Activated T-helper 17 cell treated with anti-CD3 and anti-CD28 coated beads, Interleukin-2, amount 50 U/mL, for 72 hours (primary cell): Measurements from ENCODE around the gene SPANXN4. TPM values are rescaled to one million over a fixed set of nuclear protein-coding genes. Genes with fewer than 3 reads are reported as not detected.
A peak's percentile ranks its signal among the peaks of the same experiment; 100 is the strongest.

Experiments used
- ATAC-seq: fragments of 150-1000 bp; cut with Tn5 transposase; replicated peaks from 2 replicates; pipeline ENCODE4 v1.10.0; 2021; ENCODE audit warnings: mild to moderate bottlenecking, moderate library complexity
- H3K27ac Mint-ChIP-seq: one replicate; pipeline ENCODE4 v1.8.0; 2022; ENCODE audit warnings: mixed read lengths
- H3K27me3 Mint-ChIP-seq: one replicate; pipeline ENCODE4 v1.8.0; 2022; ENCODE audit warnings: mixed read lengths
- H3K36me3 Mint-ChIP-seq: one replicate; pipeline ENCODE4 v1.8.0; 2022; ENCODE audit warnings: low read depth, mild to moderate bottlenecking, mixed read lengths
- H3K4me1 Mint-ChIP-seq: one replicate; pipeline ENCODE4 v1.8.0; 2022; ENCODE audit warnings: mixed read lengths
- H3K4me3 Mint-ChIP-seq: one replicate; pipeline ENCODE4 v1.8.0; 2022; ENCODE audit warnings: mild to moderate bottlenecking, mixed read lengths
- H3K9me3 Mint-ChIP-seq: one replicate; pipeline ENCODE4 v1.8.0; 2022; ENCODE audit warnings: mixed read lengths
- total RNA-seq, 2 donors: library from RNA; stranded (reverse); gene quantifications; one replicate each; pipeline ENCODE4 v1.2.3, GENCODE V29; 2022

SPANXN4 gene, protein sequence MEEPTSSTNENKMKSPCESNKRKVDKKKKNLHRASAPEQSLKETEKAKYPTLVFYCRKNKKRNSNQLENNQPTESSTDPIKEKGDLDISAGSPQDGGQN
- total RNA-seq: not detected

DNA sequence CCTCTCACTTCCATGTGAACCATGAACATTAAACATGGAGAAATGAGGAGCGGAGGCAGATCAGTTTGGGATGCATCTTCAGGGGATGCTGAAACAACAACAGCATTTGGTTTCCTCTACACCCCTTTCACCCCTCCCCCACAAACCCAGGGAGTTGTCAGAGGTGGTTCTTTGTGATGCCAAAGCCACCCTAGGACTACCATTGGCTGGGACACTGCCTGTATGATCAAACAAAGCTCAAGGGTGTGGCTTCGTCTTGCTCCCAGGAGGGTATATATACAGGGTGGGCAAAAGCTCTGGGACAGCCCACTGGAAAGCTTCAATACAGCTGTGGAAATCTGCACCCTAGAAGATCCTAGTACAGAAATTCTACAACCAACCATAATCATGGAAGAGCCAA is at the start of gene SPANXN4:
Gene SPANXN4 (plus strand): TSS at position 301 of the 400 bp plus-strand sequence. CDS start 87 bp downstream, at position 388.
- no peak within 1 kb of the TSS for H3K4me3 Mint-ChIP-seq
- H3K27me3 Mint-ChIP-seq: no peaks in the 10 kb centered on the region
- H3K27ac Mint-ChIP-seq: no peak within 1 kb of the TSS
- no peak for ATAC-seq
- H3K4me1 Mint-ChIP-seq: no peaks in the 10 kb centered on the region
- no peaks in the 10 kb centered on the region for H3K36me3 Mint-ChIP-seq
- H3K9me3 Mint-ChIP-seq: peaks cover under 1% of the 10 kb centered on the region

DNA sequence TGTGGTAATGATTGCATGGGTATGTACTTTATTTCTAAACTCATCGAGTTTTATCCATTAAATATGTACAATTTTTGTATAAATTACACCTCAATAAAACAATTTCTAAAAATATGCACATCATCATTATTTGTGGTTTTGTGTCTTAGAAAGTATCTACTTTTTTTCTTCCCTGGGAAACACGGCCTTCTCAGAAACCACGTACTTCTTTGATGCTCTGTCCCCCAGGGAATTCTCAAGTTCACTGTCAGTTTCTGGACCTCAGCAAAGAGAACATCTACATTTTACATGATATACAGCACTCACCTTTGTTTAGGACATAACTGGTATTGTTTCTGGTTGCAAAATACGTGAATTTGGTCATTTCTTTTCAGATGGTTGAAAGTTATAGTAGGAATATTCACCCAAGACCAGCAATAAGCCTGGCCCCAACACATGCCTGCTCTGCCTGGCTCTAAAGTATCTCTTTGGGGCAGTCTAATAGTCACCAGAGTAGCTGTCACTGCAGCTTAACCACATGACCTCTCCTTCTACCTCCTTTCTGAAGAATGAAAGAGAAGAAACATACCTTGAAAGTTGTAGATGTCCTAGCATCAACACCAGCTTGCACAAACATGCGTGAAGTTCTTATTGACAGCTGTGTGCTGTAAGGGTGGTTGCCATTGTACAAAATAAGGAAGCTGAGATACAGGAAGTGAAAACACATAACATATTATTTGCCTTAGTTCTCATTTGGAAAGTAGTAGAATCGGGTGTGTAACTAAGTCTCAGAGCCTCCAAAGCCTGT is 48.4 kb upstream of the SPANXN4 start:
- Mint-ChIP-seq H3K4me3 (no peak overlapping the region), H3K27me3 (no peaks in the 10 kb centered on the region), H3K9me3 (peaks cover 5% of the 10 kb centered on the region), H3K27ac (no peak overlapping the region), H3K36me3 (no peaks in the 10 kb centered on the region), H3K4me1 (no peaks in the 10 kb centered on the region)
- no peak for ATAC-seq

DNA sequence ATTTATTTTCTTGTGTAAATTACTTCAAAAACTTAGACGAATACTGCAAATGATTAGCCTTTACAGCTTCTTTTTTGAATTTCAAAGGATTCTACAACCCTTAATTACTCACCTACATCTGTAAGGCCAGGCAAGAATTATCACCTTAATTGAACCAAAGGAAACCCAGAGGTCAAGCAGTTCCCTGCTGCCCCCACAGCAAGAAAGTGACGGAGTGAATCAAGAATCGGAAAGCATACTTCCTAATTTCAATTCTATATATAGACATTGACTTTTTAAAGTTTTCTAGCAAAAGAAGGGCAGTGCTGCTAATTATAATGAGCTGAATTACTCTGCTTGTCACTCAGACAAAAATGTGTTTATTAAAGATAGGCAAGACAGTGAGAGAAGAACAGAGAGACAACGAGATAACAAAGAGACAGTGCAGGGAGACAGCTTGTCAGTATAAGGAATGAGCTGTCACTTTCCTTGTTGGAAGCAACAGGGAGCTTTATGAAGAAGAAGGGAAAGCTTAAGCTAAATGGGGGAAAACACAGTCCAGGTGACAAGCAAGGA is 47.5 kb upstream of the SPANXN4 start:
- Mint-ChIP-seq H3K4me1 (no peaks in the 10 kb centered on the region), H3K27ac (no peak overlapping the region), H3K9me3 (peaks cover 5% of the 10 kb centered on the region), H3K27me3 (no peaks in the 10 kb centered on the region), H3K4me3 (no peak overlapping the region), H3K36me3 (no peaks in the 10 kb centered on the region)
- no peak for ATAC-seq

DNA sequence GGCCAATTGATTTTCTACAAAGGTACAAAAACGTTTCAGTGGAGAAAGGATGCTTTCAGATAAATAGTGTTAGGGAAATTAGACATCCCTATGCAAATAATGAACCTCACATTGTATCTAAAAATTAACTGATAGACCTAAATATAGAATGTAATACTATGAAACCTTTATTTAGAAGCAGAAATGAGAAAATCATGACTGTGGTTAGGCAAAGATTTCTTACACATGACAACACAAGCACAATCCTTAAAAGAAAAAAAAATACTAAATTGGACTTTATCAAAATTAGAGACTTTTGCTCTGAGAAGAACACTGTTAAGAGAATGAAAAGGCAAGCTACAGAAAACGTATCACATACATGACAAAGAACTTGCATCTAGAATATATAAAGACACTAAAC is 43.0 kb upstream of the SPANXN4 start:
- Mint-ChIP-seq H3K4me3 (no peak overlapping the region), H3K36me3 (no peaks in the 10 kb centered on the region), H3K27ac (no peak overlapping the region), H3K9me3 (peaks cover 17% of the 10 kb centered on the region), H3K27me3 (no peaks in the 10 kb centered on the region), H3K4me1 (no peaks in the 10 kb centered on the region)
- no peak for ATAC-seq

DNA sequence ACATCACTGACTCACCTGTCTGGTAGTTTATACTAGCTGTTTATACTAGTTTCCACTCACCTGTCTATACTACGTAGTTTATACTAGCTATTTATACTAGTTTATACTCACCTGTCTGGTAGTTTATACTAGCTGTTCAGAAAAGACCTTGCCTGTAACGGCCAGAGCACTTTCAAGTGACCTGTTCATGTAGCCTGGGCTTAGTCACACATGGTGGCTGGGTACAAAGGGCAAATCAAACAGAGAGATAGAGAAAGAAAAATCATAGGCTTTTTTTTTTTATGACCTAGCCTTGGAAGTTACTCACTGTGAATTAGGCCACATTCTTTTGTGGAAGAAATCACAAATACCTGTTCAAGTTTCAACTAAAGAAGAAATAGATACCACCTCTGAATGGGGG is 30.7 kb upstream of the SPANXN4 start:
- no peak overlapping the region for H3K27ac Mint-ChIP-seq
- H3K27me3 Mint-ChIP-seq: no peaks in the 10 kb centered on the region
- H3K4me3 Mint-ChIP-seq: no peak overlapping the region
- ATAC-seq: no peak
- peaks cover 3% of the 10 kb centered on the region for H3K9me3 Mint-ChIP-seq
- H3K36me3 Mint-ChIP-seq: no peaks in the 10 kb centered on the region
- H3K4me1 Mint-ChIP-seq: no peaks in the 10 kb centered on the region

DNA sequence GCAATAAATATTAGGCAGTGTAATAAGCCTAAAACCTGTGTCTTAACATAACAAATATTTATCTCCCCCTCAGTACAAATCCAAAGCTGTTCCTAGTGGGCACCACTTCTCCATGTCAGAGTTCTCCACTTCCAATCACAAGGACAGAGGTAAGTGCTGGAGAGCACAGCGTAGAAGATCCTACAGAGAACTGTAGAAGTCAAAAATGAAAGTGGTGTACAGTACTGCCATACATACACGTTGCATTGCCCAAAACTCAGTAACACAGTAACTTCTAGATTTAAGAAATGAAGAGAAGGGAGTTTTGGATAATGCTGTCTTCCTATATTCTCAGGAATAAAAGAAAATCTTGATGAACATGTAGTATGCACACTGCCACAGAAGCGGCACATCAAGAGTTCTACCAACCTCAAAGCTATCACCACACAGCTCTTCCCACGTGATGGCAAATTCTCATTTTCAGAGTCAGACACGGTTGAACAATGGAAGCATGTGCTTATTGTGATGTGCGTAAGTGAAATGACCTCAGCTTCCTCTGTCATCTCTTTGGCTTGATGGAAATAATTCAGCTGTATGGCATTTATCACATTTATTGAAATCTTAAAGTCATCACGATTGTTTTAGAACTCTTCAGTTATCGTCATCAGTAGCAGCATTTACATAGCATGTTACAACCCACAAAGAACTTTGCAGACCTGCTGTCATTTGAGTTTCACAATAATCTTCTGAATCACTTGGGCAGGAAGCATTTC is 27.1 kb upstream of the SPANXN4 start:
- no peak for ATAC-seq
- Mint-ChIP-seq H3K27ac (no peak overlapping the region), H3K36me3 (no peaks in the 10 kb centered on the region), H3K4me1 (no peaks in the 10 kb centered on the region), H3K4me3 (no peak overlapping the region), H3K27me3 (no peaks in the 10 kb centered on the region), H3K9me3 (peaks cover 6% of the 10 kb centered on the region)

DNA sequence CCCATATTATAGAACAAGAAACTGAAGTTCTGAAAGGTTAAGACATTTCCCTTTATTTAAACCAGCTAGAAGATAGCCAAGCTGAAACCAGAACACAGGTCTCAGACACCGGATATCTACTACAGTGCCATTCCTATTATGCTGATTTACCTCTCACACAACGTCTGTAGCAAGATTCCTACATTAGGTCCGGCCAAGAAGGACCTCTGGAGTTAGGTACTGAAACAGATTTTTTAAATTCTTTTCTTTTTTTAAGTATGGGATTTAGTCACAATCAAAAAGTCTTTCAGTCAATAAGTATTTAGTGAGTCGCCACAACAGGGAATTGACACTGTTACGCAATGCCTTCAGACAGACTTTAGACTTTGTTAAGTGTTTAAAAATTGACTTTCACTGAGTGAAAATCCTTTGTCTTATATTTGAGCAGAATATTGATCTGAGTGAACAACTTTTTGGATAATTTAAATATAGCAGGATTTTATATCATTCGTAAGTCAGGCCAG is 26.5 kb upstream of the SPANXN4 start:
- Mint-ChIP-seq H3K4me3 (no peak overlapping the region), H3K27me3 (no peaks in the 10 kb centered on the region), H3K9me3 (peaks cover 3% of the 10 kb centered on the region), H3K36me3 (no peaks in the 10 kb centered on the region), H3K4me1 (no peaks in the 10 kb centered on the region), H3K27ac (no peak overlapping the region)
- ATAC-seq: no peak

DNA sequence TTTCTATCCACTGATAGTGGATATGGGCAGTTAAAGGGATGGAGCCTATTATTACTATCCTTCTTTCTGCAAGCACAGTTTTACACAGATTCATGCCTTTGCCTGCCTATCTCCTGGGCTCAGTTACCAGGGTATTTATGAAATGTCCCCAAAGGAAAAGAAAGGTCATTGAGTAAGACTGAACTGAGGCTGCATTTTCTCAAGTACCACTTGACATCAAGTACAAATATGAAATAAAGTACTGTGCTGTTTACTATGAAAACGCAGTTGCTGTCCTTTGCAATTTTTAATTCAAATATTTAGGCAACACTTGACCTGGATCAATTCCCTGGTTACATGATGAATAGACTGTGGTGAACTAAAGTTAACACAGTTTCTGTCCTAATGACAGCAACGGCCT is 23.5 kb upstream of the SPANXN4 start:
- Mint-ChIP-seq H3K4me1 (no peaks in the 10 kb centered on the region), H3K36me3 (no peaks in the 10 kb centered on the region), H3K4me3 (no peak overlapping the region), H3K9me3 (peaks cover 3% of the 10 kb centered on the region), H3K27ac (no peak overlapping the region), H3K27me3 (no peaks in the 10 kb centered on the region)
- no peak for ATAC-seq

DNA sequence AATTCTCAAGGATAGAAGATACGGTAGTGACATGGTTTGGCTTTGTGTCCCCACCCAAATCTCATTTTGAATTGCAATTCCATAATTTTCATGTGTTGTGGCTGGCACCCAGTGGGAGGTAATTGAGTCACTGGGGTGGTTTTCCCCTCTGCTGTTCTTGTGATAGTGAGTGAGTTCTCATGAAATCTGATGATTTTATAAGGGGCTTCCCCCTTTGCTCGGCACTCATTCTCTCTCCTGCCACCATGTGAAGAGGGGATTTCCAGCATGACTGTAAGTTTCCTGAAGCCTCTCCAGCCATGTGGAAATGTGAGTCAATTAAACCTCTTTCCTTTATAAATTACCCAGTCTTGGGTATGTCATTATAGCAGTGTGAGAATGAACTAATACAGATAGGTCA is 8.5 kb upstream of the SPANXN4 start:
- no peak overlapping the region for H3K27ac Mint-ChIP-seq
- peaks cover 8% of the 10 kb centered on the region for H3K9me3 Mint-ChIP-seq
- ATAC-seq: peak; percentile 34
- no peak overlapping the region for H3K4me3 Mint-ChIP-seq
- no peaks in the 10 kb centered on the region for H3K4me1 Mint-ChIP-seq
- no peaks in the 10 kb centered on the region for H3K36me3 Mint-ChIP-seq
- no peaks in the 10 kb centered on the region for H3K27me3 Mint-ChIP-seq

DNA sequence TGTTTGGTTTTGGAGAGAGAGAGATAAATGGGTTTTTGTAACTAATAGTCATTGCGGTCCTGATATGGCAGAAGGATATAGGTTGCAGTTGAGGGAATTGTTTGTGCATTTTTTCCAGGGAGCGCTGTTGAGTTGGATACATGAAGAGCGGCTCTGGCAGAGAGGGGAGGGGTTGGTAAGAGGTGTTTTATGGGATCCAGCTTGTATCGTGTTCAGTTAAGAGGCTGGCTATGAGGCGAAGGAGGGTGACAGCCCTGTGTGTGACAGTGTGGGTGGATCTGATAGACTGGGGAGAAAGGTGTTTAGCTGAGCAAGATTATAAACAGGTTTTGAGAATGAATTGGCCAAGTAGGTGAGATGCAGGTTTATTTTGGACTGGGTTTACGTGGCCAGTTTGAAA is 1.5 kb downstream of the SPANXN4 start:
- Mint-ChIP-seq H3K9me3 (peaks cover 4% of the 10 kb centered on the region), H3K4me3 (no peak overlapping the region), H3K27ac (no peak overlapping the region), H3K4me1 (no peaks in the 10 kb centered on the region), H3K36me3 (no peaks in the 10 kb centered on the region), H3K27me3 (no peaks in the 10 kb centered on the region)
- no peak for ATAC-seq

DNA sequence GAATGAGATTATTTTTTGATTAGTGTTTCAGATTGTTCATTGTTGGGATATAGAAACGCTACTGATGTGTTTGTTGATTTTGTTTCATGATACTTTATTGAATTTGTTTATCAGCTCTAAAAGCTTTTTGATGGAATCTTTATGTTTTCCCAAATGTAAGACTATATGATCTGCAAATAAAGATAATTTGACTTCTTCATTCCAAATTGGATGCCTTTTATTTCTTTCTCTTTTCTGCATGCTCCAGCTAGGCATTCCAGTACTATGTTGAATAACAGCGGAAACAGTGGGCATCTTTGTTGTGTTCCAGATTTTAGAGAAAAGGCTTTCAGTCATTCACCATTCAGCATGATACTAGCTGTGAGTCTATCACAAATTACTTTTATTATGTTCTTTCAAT is 21.8 kb downstream of the SPANXN4 start:
- H3K4me3 Mint-ChIP-seq: no peak overlapping the region
- H3K9me3 Mint-ChIP-seq: peaks cover 5% of the 10 kb centered on the region
- H3K27me3 Mint-ChIP-seq: no peaks in the 10 kb centered on the region
- H3K27ac Mint-ChIP-seq: no peak overlapping the region
- ATAC-seq: no peak
- H3K36me3 Mint-ChIP-seq: no peaks in the 10 kb centered on the region
- no peaks in the 10 kb centered on the region for H3K4me1 Mint-ChIP-seq

DNA sequence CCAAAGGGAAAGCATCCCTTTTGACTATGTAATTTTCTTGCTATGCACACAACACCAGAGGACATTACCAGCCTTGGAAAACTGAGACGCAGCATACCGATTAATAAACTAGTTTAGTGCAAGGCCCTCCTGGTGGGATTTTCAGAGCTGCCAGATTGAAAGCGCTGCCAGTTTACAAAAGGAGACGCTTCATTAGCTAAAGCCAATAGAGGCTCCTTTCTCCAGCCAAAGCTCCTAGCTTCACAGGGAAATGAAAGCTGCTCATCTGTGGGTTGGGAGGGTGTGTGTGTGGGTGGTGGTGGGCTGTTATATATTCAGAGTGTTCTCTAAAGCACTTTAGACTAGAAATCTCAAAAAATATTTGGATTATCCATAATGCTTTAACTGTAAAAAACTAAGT is 32.4 kb downstream of the SPANXN4 start:
- Mint-ChIP-seq H3K9me3 (peaks cover 10% of the 10 kb centered on the region), H3K27ac (no peak overlapping the region), H3K4me3 (no peak overlapping the region), H3K4me1 (no peaks in the 10 kb centered on the region), H3K27me3 (no peaks in the 10 kb centered on the region), H3K36me3 (no peaks in the 10 kb centered on the region)
- no peak for ATAC-seq

DNA sequence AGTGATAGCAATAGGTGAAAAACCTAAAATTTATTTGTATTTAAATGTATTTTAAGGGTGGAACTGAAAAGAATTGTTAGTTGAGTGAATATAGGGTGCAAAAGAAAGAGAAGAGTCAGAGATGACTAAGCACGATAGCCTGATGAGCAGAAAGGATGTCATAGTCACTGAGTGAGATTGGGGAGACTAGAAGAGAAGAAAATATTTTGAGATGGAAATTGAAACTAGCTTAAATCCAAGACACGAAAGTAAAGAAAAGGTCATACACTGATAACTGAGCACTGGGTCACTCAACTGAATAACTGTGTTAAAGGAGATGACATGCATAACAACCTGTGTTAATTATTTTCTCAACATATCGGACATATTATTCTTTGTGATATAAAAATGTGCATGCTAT is 55.5 kb downstream of the SPANXN4 start:
- Mint-ChIP-seq H3K4me3 (no peak overlapping the region), H3K4me1 (no peaks in the 10 kb centered on the region), H3K27me3 (no peaks in the 10 kb centered on the region), H3K36me3 (no peaks in the 10 kb centered on the region), H3K9me3 (peaks cover 16% of the 10 kb centered on the region), H3K27ac (no peak overlapping the region)
- no peak for ATAC-seq

DNA sequence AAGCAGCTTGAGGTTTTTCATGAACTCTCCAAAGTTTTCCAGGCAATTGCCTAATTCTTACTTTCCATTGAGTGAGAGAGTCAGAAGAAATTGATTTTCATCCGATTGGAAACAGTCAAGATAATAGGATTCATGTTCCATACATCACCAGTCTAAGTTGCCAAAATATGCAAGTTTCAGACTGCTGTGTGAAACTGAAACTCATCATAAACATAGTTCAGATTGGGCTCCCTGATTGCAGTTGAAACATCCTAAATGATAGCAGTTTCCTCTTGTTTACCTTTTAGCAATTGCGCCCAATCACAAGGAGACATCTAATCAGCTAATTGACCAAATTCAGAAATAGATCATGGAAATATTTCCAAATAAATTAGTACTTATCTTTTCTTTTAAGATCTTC is 56.8 kb downstream of the SPANXN4 start:
- Mint-ChIP-seq H3K4me1 (no peaks in the 10 kb centered on the region), H3K27ac (no peak overlapping the region), H3K4me3 (no peak overlapping the region), H3K36me3 (no peaks in the 10 kb centered on the region), H3K9me3 (peaks cover 12% of the 10 kb centered on the region), H3K27me3 (no peaks in the 10 kb centered on the region)
- no peak for ATAC-seq
